PFSK-1 (cell line): ENCODE data around the gene C16orf95.

Source experiments
- FOXP2 ChIP-seq: optimal IDR thresholded peaks from 2 replicates; pipeline ENCODE3; 2011; ENCODE audit warnings: borderline replicate concordance, control low read depth, inconsistent platforms; ENCODE audit not compliant: insufficient read depth; ENCODE audit errors: extremely low read length, extremely low read depth
- POLR2AphosphoS5 ChIP-seq: IDR thresholded peaks from 2 replicates; pipeline ENCODE4 v1.6.1; 2012; ENCODE audit warnings: low read depth, mild to moderate bottlenecking, control low read depth, low read length, moderate library complexity
- SIN3A ChIP-seq: IDR thresholded peaks from 2 replicates; pipeline ENCODE4 v1.6.1; 2012; ENCODE audit warnings: mild to moderate bottlenecking, low read length, moderate library complexity, borderline replicate concordance; ENCODE audit not compliant: insufficient read depth
- TAF1 ChIP-seq: IDR thresholded peaks from 2 replicates; pipeline ENCODE4 v1.6.1; 2012; ENCODE audit warnings: low read length, control low read depth, borderline replicate concordance; ENCODE audit not compliant: insufficient read depth
- TF ChIP-seq, protein P1 (sequence below), 2 experiments: IDR thresholded peaks; 2 replicates each; pipeline versions ENCODE4 v1.6.1 to v1.8.0; 2011 to 2012; ENCODE audit warnings: low read depth in 2 of 2, low read length in 2 of 2, control low read depth in 1 of 2, inconsistent platforms in 1 of 2, mild to moderate bottlenecking in 1 of 2, moderate library complexity in 1 of 2; ENCODE audit not compliant: insufficient read depth in 1 of 2

C16orf95 gene

DNA sequence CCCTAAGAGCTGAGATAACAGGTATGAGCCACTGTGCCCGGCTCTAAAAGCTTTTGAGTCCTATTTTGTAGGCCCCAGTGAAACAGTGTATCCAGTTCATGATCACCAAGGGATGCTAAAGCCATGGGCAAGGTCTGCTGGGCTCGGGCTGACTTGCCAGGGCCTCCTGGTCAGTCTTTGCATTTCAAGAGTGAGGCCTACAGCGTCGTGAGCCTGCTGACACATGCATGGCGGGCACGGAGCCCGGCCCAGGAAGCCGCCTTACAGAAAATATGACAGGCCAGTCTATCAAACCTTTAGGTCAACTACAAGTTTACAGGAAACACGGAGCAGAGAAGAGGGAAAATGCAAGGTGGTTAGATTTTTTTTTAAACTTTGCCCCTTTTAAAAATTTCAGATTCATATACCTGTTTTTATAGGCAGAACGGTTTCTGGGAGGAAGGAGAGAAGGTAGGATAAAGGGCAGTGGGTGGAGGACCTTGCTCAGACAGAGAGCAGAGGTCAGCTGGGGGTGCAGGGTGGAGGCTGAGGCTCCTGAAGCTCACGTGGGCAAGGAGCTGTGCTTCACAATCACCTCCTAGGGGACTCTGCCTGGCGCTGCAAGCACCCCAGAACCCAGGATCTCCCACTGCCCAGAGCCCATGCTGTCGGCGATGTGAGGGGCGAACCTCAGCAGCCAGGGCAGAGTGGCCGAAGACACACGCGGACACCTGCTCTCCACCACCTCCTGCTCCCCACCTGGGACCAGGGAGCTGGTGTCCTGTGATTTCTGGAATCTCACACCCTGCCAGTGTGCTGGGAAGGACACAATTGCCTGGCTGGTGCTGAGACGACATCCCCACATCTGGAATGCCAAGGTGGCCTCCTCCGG lies 21.3 kb downstream of the C16orf95 start:
- TF ChIP-seq TAF1 (no peak), POLR2AphosphoS5 (no peak)
- TF ChIP-seq, protein P1, sequence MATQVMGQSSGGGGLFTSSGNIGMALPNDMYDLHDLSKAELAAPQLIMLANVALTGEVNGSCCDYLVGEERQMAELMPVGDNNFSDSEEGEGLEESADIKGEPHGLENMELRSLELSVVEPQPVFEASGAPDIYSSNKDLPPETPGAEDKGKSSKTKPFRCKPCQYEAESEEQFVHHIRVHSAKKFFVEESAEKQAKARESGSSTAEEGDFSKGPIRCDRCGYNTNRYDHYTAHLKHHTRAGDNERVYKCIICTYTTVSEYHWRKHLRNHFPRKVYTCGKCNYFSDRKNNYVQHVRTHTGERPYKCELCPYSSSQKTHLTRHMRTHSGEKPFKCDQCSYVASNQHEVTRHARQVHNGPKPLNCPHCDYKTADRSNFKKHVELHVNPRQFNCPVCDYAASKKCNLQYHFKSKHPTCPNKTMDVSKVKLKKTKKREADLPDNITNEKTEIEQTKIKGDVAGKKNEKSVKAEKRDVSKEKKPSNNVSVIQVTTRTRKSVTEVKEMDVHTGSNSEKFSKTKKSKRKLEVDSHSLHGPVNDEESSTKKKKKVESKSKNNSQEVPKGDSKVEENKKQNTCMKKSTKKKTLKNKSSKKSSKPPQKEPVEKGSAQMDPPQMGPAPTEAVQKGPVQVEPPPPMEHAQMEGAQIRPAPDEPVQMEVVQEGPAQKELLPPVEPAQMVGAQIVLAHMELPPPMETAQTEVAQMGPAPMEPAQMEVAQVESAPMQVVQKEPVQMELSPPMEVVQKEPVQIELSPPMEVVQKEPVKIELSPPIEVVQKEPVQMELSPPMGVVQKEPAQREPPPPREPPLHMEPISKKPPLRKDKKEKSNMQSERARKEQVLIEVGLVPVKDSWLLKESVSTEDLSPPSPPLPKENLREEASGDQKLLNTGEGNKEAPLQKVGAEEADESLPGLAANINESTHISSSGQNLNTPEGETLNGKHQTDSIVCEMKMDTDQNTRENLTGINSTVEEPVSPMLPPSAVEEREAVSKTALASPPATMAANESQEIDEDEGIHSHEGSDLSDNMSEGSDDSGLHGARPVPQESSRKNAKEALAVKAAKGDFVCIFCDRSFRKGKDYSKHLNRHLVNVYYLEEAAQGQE (IDR thresholded peaks at IDR 0.05; ENCODE audit: insufficient read depth in 1 of 2, low read depth in 2 of 2, low read length in 2 of 2) = no peak

- TF ChIP-seq POLR2AphosphoS5 = no peak
- TF ChIP-seq FOXP2 = no peak
- TF ChIP-seq TAF1 = no peak
- TF ChIP-seq SIN3A = no peak
- TF ChIP-seq, protein P1 (IDR thresholded peaks at IDR 0.05; ENCODE audit: insufficient read depth in 1 of 2, low read depth in 2 of 2, low read length in 2 of 2) = no peak
Measured at GRCh38 chr16:87295259-87295658, 21.9 kb downstream of the C16orf95 start.

DNA sequence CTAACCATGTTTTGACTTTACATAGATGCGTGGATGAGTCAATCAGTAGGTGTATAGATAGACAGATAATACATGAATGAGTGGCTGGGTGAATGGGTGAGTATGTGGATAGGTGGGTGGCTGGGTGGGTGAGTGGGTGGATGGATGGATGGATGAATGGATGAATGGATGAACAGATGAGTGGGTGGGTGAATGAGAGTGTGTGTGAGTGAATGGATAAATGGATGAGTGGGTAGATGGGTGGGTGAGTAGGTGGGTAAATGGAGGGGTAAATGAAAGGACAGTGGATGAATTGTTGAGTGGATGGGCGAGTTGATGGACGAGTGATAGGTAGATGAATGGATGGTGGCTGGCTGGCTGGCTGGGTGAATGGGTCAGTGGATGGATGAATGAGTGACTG lies 23.2 kb downstream of the C16orf95 start:
- TF ChIP-seq FOXP2 (no peak), TAF1 (no peak), POLR2AphosphoS5 (no peak), SIN3A (no peak)
- TF ChIP-seq, protein P1 (IDR thresholded peaks at IDR 0.05; ENCODE audit: insufficient read depth in 1 of 2, low read depth in 2 of 2, low read length in 2 of 2) = no peak

DNA sequence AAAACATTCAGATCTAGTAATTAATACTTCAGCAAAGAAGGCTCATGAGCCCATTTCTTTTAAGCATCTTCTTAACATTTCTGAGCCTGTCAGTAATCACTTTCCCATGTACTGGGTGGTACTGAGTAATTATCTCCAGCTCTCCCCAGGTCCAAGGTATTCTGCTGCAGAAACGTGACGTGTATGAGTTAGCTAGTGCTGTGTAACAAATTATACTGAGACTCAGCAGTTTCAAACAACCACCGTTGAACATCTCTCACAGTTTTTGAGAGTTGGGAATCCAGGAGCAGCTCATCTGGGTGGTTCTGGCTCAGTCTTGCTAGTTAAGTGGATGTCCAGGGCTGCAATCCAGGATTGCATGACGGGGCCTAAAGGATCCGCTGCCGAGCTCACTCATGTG lies 25.2 kb downstream of the C16orf95 start:
- TF ChIP-seq, protein P1 (IDR thresholded peaks at IDR 0.05; ENCODE audit: insufficient read depth in 1 of 2, low read depth in 2 of 2, low read length in 2 of 2) = no peak
- no peak for TF ChIP-seq TAF1
- no peak for TF ChIP-seq SIN3A
- no peak for TF ChIP-seq POLR2AphosphoS5
- no peak for TF ChIP-seq FOXP2
